Endothelial cell of umbilical vein (primary cell): Measurements from ENCODE around the gene ZG16B.

Experiments
- EZH2 ChIP-seq: IDR thresholded peaks from 2 replicates; pipeline ENCODE4 v1.6.1; 2012; ENCODE audit warnings: borderline replicate concordance, low read depth, mild to moderate bottlenecking, moderate library complexity, low read length, inconsistent platforms; ENCODE audit not compliant: severe bottlenecking
- FOS ChIP-seq: IDR thresholded peaks from 2 replicates; pipeline ENCODE4 v1.6.1; 2011; ENCODE audit warnings: mild to moderate bottlenecking, low read length, moderate library complexity, borderline replicate concordance; ENCODE audit not compliant: insufficient read depth
- GATA2 ChIP-seq: IDR thresholded peaks from 2 replicates; pipeline ENCODE4 v1.7.0; 2011; ENCODE audit warnings: low read depth, mild to moderate bottlenecking, moderate library complexity, mixed read lengths, low read length; ENCODE audit not compliant: insufficient read length, insufficient read depth
- JUN ChIP-seq: IDR thresholded peaks from 2 replicates; pipeline ENCODE4 v1.6.1; 2011; ENCODE audit warnings: borderline replicate concordance, low read depth; ENCODE audit not compliant: insufficient read length, insufficient read depth
- MYC ChIP-seq: IDR thresholded peaks from one replicate; pipeline ENCODE4 v1.6.1; 2011; ENCODE audit warnings: mild to moderate bottlenecking, low read depth, low read length
- POLR2A ChIP-seq: IDR thresholded peaks from 2 replicates; pipeline ENCODE4 v1.6.1; 2012; ENCODE audit warnings: low read depth, mild to moderate bottlenecking, control low read depth, low read length
- POLR2AphosphoS5 ChIP-seq: IDR thresholded peaks from 2 replicates; pipeline ENCODE4 v1.6.1; 2012; ENCODE audit warnings: low read depth, mild to moderate bottlenecking, control low read depth, low read length, moderate library complexity; ENCODE audit not compliant: insufficient read depth
- TF ChIP-seq, protein P1 (sequence below), 2 donors: IDR thresholded peaks; 1 replicate in 1 of 2; 2 replicates in 1 of 2; pipeline ENCODE4 v1.5.1; 2011; ENCODE audit warnings: low read length in 2 of 2, mild to moderate bottlenecking in 2 of 2, moderate library complexity in 2 of 2, control low read depth in 1 of 2, inconsistent platforms in 1 of 2, low read depth in 1 of 2; ENCODE audit not compliant: insufficient read depth in 1 of 2; ENCODE audit errors: extremely low read depth in 1 of 2
- TF ChIP-seq, protein P2 (sequence below): IDR thresholded peaks from 2 replicates; pipeline ENCODE4 v1.6.1; 2011; ENCODE audit not compliant: insufficient read depth, insufficient read length

DNA sequence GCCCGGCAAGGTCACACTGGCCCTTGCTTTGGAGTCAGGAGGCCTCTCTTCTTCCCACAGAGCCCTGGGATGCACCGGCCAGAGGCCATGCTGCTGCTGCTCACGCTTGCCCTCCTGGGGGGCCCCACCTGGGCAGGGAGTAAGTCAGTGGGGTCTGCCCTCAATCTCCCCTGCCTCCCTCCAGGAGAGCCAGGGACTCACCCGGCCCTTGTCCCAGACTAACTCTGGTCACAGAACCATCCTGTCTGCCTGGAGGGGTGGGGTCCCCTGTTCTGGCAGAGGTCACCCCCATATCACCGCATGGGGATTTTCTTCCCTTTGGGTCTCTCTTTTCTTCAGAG lies 222 bp downstream of the ZG16B start:
- TF ChIP-seq, protein P1, sequence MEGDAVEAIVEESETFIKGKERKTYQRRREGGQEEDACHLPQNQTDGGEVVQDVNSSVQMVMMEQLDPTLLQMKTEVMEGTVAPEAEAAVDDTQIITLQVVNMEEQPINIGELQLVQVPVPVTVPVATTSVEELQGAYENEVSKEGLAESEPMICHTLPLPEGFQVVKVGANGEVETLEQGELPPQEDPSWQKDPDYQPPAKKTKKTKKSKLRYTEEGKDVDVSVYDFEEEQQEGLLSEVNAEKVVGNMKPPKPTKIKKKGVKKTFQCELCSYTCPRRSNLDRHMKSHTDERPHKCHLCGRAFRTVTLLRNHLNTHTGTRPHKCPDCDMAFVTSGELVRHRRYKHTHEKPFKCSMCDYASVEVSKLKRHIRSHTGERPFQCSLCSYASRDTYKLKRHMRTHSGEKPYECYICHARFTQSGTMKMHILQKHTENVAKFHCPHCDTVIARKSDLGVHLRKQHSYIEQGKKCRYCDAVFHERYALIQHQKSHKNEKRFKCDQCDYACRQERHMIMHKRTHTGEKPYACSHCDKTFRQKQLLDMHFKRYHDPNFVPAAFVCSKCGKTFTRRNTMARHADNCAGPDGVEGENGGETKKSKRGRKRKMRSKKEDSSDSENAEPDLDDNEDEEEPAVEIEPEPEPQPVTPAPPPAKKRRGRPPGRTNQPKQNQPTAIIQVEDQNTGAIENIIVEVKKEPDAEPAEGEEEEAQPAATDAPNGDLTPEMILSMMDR (IDR thresholded peaks at IDR 0.05; ENCODE audit: extremely low read depth in 1 of 2, insufficient read depth in 1 of 2, low read depth in 1 of 2, low read length in 2 of 2), result no peak
- TF ChIP-seq POLR2A (no peak), POLR2AphosphoS5 (no peak), EZH2 (no peak), JUN (no peak), MYC (no peak), GATA2 (no peak), FOS (no peak)
- TF ChIP-seq, protein P2, sequence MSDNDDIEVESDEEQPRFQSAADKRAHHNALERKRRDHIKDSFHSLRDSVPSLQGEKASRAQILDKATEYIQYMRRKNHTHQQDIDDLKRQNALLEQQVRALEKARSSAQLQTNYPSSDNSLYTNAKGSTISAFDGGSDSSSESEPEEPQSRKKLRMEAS, result no peak
